K562 (cell line): Measurements from ENCODE around the gene BGN. TPM values are rescaled to one million over a fixed set of nuclear protein-coding genes. Genes with fewer than 3 reads are reported as not detected.
A peak's percentile ranks its signal among the peaks of the same experiment; 100 is the strongest.

Experiments
- HDAC3 ChIP-seq: fragments of 450-650 bp; IDR thresholded peaks from 2 replicates; pipeline ENCODE4 v1.6.1; 2018; ENCODE audit warnings: borderline replicate concordance, mild to moderate bottlenecking, moderate library complexity; ENCODE audit not compliant: partially characterized antibody
- NFIX ChIP-seq: fragments of 250-450 bp; sonication (Bioruptor Pico); IDR thresholded peaks from 2 replicates; pipeline ENCODE4 v1.4.0; 2020; ENCODE audit warnings: low read depth, mild to moderate bottlenecking, moderate library complexity
- REST ChIP-seq, 2 experiments: fragments of 450-650 bp; formaldehyde crosslinking in 1 of 2; IDR thresholded peaks; 2 replicates each; pipeline versions ENCODE4 v1.4.0 to v1.6.1; 2014 to 2020; ENCODE audit warnings: mild to moderate bottlenecking in 2 of 2, borderline replicate concordance in 1 of 2, low read depth in 1 of 2
- SRSF9 ChIP-seq: fragments of 200-400 bp; formaldehyde crosslinking; IDR thresholded peaks from 2 replicates; pipeline ENCODE4 v1.6.1; 2017; ENCODE audit warnings: low read depth, low read length, borderline replicate concordance
- ZKSCAN3 ChIP-seq: fragments of 250-450 bp; sonication (Bioruptor Pico); IDR thresholded peaks from 2 replicates; pipeline ENCODE4 v1.4.0; 2020
- polyA plus RNA-seq, 8 experiments: library from polyadenylated mRNA; depleted of rRNA in 4 of 8; stranded (reverse) in 5 of 8; unstranded in 3 of 8; fragments of >200 nt; fragmentation: Nextera tagmentation in 2 of 8; fragmentation: Illumina TruSeq in 1 of 8; extraction: Ambion mirVana in 2 of 8; extraction: Trizol in 1 of 8; gene quantifications; 2 replicates each; pipeline versions ENCODE4 v1.2.1 to v1.2.3, GENCODE V29; 2011 to 2014; ENCODE audit warnings: inconsistent platforms in 1 of 8, missing spikeins in 1 of 8
- total RNA-seq, 7 experiments: library from RNA; depleted of rRNA in 6 of 7; stranded (reverse); fragments of >200 nt in 6 of 7; fragmentation: Illumina TruSeq in 2 of 7; extraction: Trizol in 2 of 7; gene quantifications; 2 replicates each; pipeline versions ENCODE4 v1.2.1 to v1.2.3, GENCODE V29; 2011 to 2021; ENCODE audit warnings: low replicate concordance in 1 of 7
- TF ChIP-seq, protein P1 (sequence below): fragments of 250-450 bp; sonication (Bioruptor Pico); IDR thresholded peaks from 2 replicates; pipeline ENCODE4 v1.8.0; 2021; ENCODE audit warnings: mild to moderate bottlenecking, moderate library complexity
- TF ChIP-seq, protein P2 (sequence below), 3 experiments: IDR thresholded peaks in 2 of 3; conservative IDR thresholded peaks in 1 of 3; 2 replicates each; pipeline ENCODE4 v1.5.1; 2011 to 2012; ENCODE audit warnings: low read length in 3 of 3, mild to moderate bottlenecking in 3 of 3, control low read depth in 2 of 3, improper control_type of control experiment in 1 of 3, inconsistent platforms in 1 of 3, low read depth in 1 of 3, mixed read lengths in 1 of 3, moderate library complexity in 1 of 3; ENCODE audit not compliant: insufficient read depth in 2 of 3
- TF ChIP-seq, protein P3 (sequence below): fragments of 250-450 bp; sonication (Bioruptor Pico); IDR thresholded peaks from 2 replicates; pipeline ENCODE4 v1.5.0; 2021

Gene BGN
- total and polyA plus RNA-seq, 9 of the 15 experiments (the other 6 are each of a cell fraction or from before 2014, with no cell fraction given), result 0.11 TPM; not detected in 8

- TF ChIP-seq REST (IDR thresholded peaks at IDR 0.05; ENCODE audit: borderline replicate concordance) (peak; percentile 24; the same call in 1 of the 2 replicates), REST (CRISPR knock-in tag; IDR thresholded peaks at IDR 0.05; ENCODE audit: low read depth) (no peak), ZKSCAN3 (CRISPR knock-in tag) (no peak), HDAC3 (no peak), NFIX (no peak), SRSF9 (no peak)
- TF ChIP-seq, protein P1, sequence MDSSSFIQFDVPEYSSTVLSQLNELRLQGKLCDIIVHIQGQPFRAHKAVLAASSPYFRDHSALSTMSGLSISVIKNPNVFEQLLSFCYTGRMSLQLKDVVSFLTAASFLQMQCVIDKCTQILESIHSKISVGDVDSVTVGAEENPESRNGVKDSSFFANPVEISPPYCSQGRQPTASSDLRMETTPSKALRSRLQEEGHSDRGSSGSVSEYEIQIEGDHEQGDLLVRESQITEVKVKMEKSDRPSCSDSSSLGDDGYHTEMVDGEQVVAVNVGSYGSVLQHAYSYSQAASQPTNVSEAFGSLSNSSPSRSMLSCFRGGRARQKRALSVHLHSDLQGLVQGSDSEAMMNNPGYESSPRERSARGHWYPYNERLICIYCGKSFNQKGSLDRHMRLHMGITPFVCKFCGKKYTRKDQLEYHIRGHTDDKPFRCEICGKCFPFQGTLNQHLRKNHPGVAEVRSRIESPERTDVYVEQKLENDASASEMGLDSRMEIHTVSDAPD, result no peak
- TF ChIP-seq, protein P2, sequence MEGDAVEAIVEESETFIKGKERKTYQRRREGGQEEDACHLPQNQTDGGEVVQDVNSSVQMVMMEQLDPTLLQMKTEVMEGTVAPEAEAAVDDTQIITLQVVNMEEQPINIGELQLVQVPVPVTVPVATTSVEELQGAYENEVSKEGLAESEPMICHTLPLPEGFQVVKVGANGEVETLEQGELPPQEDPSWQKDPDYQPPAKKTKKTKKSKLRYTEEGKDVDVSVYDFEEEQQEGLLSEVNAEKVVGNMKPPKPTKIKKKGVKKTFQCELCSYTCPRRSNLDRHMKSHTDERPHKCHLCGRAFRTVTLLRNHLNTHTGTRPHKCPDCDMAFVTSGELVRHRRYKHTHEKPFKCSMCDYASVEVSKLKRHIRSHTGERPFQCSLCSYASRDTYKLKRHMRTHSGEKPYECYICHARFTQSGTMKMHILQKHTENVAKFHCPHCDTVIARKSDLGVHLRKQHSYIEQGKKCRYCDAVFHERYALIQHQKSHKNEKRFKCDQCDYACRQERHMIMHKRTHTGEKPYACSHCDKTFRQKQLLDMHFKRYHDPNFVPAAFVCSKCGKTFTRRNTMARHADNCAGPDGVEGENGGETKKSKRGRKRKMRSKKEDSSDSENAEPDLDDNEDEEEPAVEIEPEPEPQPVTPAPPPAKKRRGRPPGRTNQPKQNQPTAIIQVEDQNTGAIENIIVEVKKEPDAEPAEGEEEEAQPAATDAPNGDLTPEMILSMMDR (IDR thresholded peaks at IDR 0.05 in 2 of 3, conservative IDR thresholded peaks at IDR 0.05 in 1 of 3; ENCODE audit: insufficient read depth in 2 of 3, low read depth in 1 of 3, low read length in 3 of 3), result peak; percentile 66 to 83 (median 74)
- TF ChIP-seq, protein P3, sequence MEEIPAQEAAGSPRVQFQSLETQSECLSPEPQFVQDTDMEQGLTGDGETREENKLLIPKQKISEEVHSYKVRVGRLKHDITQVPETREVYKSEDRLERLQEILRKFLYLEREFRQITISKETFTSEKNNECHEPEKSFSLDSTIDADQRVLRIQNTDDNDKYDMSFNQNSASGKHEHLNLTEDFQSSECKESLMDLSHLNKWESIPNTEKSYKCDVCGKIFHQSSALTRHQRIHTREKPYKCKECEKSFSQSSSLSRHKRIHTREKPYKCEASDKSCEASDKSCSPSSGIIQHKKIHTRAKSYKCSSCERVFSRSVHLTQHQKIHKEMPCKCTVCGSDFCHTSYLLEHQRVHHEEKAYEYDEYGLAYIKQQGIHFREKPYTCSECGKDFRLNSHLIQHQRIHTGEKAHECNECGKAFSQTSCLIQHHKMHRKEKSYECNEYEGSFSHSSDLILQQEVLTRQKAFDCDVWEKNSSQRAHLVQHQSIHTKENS (CRISPR knock-in tag), result no peak
- TF ChIP-seq, all 486 proteins: peak for 5
These were observed 34.0 kb upstream of the BGN start (continued) for GRCh38 chrX:153460826-153461225.
